ENCODE measurements around the gene ELK4. TPM values are rescaled to one million over a fixed set of nuclear protein-coding genes. Genes with fewer than 3 reads are reported as not detected.

ELK4 gene
- polyA plus RNA-seq, 2 of the 4 experiments (the other 2 are of a cell fraction), result 5.8 to 11.9 TPM

- ChIA-PET CTCF (interaction anchor here (0.9 to 12.3 kb wide), 6 partner anchors 33 to 112 kb away, joined by 3 to 423 read pairs (median 4); partner anchors contain the start of gene ELK4), POLR2A (interaction anchor here (0.5 kb wide), 1 partner anchor 102 kb away, joined by 5 read pairs; no protein-coding TSS in a partner anchor)
- no peaks in the 10 kb centered on the region for H3K4me1 ChIP-seq
- H3K4me3 ChIP-seq, result no peak overlapping the region
- FAIRE-seq (no peak), DNase-seq (ENCODE audit: low read depth in 1 of 2, low spot score in 1 of 2) (no peak), ATAC-seq (no peak)
- no peak overlapping the region for H3K4me2 ChIP-seq
- WGBS (ENCODE audit: missing lambda C conversion rate), result 89% methylated on average over 18 of the region's 18 CpGs
- no peak for TF ChIP-seq JUN (IDR thresholded peaks at IDR 0.05)
- TF ChIP-seq MAFK (IDR thresholded peaks at IDR 0.05; ENCODE audit: partially characterized antibody), result no peak
- no peak for TF ChIP-seq GATA3 (IDR thresholded peaks at IDR 0.05; ENCODE audit: borderline replicate concordance)
- no peak for TF ChIP-seq HOXB5 (CRISPR knock-in tag; IDR thresholded peaks at IDR 0.05)
- no peak for TF ChIP-seq BCL3 (IDR thresholded peaks at IDR 0.05)
- TF ChIP-seq HMGXB4 (CRISPR knock-in tag; IDR thresholded peaks at IDR 0.05; ENCODE audit: borderline replicate concordance), result no peak
- no peak for TF ChIP-seq MAX (IDR thresholded peaks at IDR 0.05)
- no peak for TF ChIP-seq ZSCAN20 (CRISPR knock-in tag; IDR thresholded peaks at IDR 0.05)
- no peak for TF ChIP-seq TP53 (CRISPR knock-in tag; IDR thresholded peaks at IDR 0.05)
- no peak for TF ChIP-seq TFCP2L1 (CRISPR knock-in tag; IDR thresholded peaks at IDR 0.05)
- TF ChIP-seq RAD21 (conservative IDR thresholded peaks at IDR 0.05 in 1 of 2, IDR thresholded peaks at IDR 0.05 in 1 of 2), result no peak
- no peak for TF ChIP-seq EHF (CRISPR knock-in tag; IDR thresholded peaks at IDR 0.05)
- no peak overlapping the region for H3K27ac ChIP-seq
- H3K9me3 ChIP-seq, result no peaks in the 10 kb centered on the region
Observed at GRCh38 chr1:205598841-205599668, 32.8 kb downstream of the ELK4 start.

GRCh38 chr1:205597691-205598314 lies 34.0 kb downstream of the ELK4 start:
- H3K9me3 ChIP-seq, result no peaks in the 10 kb centered on the region
- 81% methylated on average over 8 of the region's 8 CpGs for WGBS (ENCODE audit: missing lambda C conversion rate)
- no peak overlapping the region for H3K4me3 ChIP-seq
- no peak overlapping the region for H3K4me2 ChIP-seq
- ChIA-PET CTCF (interaction anchor here (0.7 to 12.3 kb wide), 5 partner anchors 62 to 144 kb away, joined by 3 to 423 read pairs (median 3); no protein-coding TSS in a partner anchor), POLR2A (no interaction called here)
- FAIRE-seq (no peak), DNase-seq (ENCODE audit: low read depth in 1 of 2, low spot score in 1 of 2) (no peak), ATAC-seq (no peak)
- no peaks in the 10 kb centered on the region for H3K4me1 ChIP-seq
- no peak overlapping the region for H3K27ac ChIP-seq
- no peak for TF ChIP-seq RCOR1 (IDR thresholded peaks at IDR 0.05; ENCODE audit: low read depth, low read length)
- no peak for TF ChIP-seq SREBF2 (IDR thresholded peaks at IDR 0.05)
- no peak for TF ChIP-seq HEYL (CRISPR knock-in tag; IDR thresholded peaks at IDR 0.05)
- no peak for TF ChIP-seq CTCF (IDR thresholded peaks at IDR 0.05)
- no peak for TF ChIP-seq TFCP2L1 (CRISPR knock-in tag; IDR thresholded peaks at IDR 0.05)
- TF ChIP-seq MAZ (IDR thresholded peaks at IDR 0.05; ENCODE audit: borderline replicate concordance, low read depth, low read length), result no peak
- no peak for TF ChIP-seq BHLHE40 (IDR thresholded peaks at IDR 0.05; ENCODE audit: low read depth, low read length)
- TF ChIP-seq REST (IDR thresholded peaks at IDR 0.05), result no peak
- no peak for TF ChIP-seq CEBPB (IDR thresholded peaks at IDR 0.05)
- TF ChIP-seq E2F6 (IDR thresholded peaks at IDR 0.05; ENCODE audit: borderline replicate concordance, low read depth), result no peak
- TF ChIP-seq RAD21 (conservative IDR thresholded peaks at IDR 0.05 in 1 of 2, IDR thresholded peaks at IDR 0.05 in 1 of 2), result no peak
- no peak for TF ChIP-seq HES2 (IDR thresholded peaks at IDR 0.05)
- TF ChIP-seq EHMT2 (IDR thresholded peaks at IDR 0.05; ENCODE audit: low read depth), result no peak
- TF ChIP-seq ZNF302 (CRISPR knock-in tag; IDR thresholded peaks at IDR 0.05), result no peak
- no peak for TF ChIP-seq JUN (IDR thresholded peaks at IDR 0.05)
- no peak for TF ChIP-seq MAX (IDR thresholded peaks at IDR 0.05)
- no peak for TF ChIP-seq POLR2A (IDR thresholded peaks at IDR 0.05; ENCODE audit: low read length)
